ENCODE measurements around the gene GSDMA.

GSDMA gene

GRCh38 chr17:39962642-39963220 is at the start of gene GSDMA:
TSS of gene GSDMA (plus strand) at chr17:39963004. CDS start at chr17:39965688, 2,684 bp downstream.
- no peak for DNase-seq (ENCODE audit: low read depth)

- no peak for DNase-seq (ENCODE audit: low read depth)
Observed at GRCh38 chr17:39913989-39914388, 48.8 kb upstream of the GSDMA start.

DNA sequence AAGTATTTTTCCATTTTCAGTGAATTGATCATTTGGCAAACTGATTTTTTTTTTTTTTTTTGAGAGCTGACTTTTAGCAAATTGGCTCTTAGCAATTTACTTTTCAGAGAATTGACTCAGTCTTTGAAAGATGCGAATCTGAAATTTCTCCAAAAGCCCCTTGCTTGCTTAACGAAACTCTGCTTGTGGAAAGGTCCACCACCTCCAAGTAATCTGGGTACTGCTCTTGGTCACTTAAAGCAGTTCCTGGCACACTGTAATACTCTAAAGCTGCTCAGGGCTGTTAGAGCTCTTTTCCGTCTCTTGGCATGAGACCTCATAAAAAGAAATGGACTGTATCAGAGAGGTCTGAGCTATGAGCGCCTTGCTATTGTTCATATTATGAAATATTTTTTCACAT is 47.2 kb upstream of the GSDMA start:
- DNase-seq (ENCODE audit: low read depth) = no peak

DNA sequence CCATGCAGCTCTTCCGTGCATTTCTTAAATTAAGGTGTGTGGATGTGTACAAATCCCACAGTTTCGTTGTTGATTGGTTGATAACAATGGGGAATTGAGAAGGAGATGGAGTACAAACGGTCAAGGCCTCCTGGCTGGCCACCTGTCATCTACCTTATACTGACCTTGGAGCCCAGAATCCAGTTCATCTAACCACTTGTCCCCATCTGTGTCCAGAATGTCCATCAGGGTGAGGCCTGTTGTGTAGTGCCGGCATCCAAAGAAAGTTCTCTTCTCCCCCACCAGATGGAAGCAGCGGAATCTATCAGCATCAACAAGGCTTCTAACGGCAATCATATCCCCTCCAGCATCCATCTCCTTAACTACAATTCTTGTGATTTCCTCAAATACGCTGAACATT is 45.9 kb upstream of the GSDMA start:
- DNase-seq (ENCODE audit: low read depth) = no peak

- DNase-seq (ENCODE audit: low read depth) = no peak
Observed at GRCh38 chr17:39919087-39919683, 43.6 kb upstream of the GSDMA start.

GRCh38 chr17:39920218-39921210 is 42.3 kb upstream of the GSDMA start:
- peak; percentile 53 for DNase-seq (ENCODE audit: low read depth)

DNA sequence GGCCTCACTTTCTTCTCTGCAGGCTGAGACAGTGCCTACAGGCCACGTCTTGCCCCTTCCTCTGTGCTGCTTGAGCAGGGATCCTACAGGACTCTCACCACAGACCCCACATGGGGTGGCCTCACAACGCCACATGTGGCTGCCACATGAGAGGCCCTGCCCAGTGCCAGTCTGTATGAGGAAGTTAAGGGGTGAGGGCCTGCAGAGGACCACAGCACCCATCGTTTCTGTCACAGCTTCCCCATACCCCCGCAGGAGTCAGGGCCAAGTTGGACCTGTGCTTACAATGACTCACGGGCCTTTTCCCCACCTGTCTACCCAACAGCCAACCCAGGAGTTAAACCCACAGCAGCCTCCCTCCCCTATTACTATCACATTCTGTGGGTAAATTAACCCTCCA is 41.5 kb upstream of the GSDMA start:
- no peak for DNase-seq (ENCODE audit: low read depth)

- no peak for DNase-seq (ENCODE audit: low read depth)
Observed at GRCh38 chr17:39922006-39922405, 40.8 kb upstream of the GSDMA start.

DNA sequence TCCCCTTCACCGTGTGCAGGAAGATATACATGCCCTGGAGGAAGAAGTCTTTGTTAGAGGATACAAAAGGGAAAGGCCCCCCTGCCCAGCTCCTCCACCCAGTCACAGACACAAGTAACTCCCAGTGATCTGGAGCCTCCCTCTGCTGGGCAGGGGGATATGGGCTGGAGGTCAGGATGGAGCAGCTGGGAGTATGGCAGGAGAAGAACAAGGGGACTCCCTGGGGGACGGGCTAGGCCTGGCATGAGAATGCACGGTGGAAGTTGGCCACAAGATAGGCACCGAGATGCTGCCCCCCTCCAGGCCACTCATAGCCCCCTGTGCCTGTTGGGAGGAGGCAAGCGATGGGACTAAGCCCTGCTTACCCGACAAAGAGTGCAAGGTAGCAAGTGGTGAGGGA is 39.6 kb upstream of the GSDMA start:
- no peak for DNase-seq (ENCODE audit: low read depth)

DNA sequence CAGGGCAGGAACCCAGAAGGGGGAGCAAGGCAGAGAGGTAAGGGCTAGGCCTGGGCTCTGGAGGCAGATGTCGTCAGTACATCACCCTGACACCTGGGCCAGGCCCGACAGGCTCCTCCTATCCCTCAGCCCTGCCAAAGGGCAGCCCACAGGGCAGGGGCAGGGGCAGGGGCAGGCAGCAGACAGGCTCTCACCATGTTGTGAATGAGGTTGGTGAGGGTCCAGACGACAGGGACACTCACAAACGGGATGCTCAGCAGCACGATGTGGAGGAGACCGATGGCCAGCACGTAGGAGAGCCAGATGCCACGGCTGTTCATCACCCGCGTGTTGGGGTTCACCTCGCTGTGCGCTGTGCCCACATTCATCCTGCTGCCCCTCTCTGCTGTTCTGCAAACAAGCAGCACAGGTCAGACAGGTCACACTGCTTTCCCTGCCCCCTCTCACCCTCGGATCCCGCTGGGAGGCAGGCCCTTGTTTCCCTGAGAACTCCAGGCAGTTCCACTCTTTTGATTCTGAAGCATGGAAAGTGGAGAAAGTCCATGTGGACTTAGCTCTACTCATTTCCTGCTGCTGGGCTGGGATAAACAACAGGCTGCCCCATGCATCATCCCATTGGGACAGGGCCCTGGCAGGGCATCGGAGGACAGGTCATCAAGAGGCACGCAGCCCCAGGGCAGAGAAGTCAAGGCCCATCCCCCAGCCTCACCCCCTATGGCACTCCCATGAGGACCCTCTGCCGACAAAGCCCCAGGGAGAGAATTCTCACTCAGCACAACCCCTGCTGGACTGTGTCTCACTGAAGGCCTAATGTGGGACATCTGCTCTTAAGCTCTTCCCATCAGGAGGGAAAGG is 38.7 kb upstream of the GSDMA start:
- DNase-seq (ENCODE audit: low read depth) = no peak

DNA sequence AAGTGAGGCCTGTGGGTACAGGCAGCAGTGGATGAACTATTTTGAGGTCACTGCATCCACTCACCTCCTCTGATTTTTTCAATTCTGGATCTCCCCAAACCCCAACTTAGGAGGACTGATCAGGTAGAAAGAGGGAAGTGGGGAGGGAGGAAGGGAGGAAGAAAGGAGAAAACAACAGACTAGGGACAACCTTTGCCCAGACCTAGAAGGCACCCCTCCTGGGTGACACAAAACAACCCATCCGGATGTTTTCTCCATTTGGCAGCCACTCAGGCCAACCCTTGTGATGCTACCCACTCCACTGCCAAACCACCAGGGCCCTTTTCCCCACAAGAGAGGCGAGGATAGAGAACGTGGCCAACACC is 38.1 kb upstream of the GSDMA start:
- no peak for DNase-seq (ENCODE audit: low read depth)

- no peak for DNase-seq (ENCODE audit: low read depth)
Observed at GRCh38 chr17:39925282-39926134, 37.3 kb upstream of the GSDMA start.

- no peak for DNase-seq (ENCODE audit: low read depth)
Observed at GRCh38 chr17:39926135-39926587, 36.6 kb upstream of the GSDMA start.

DNA sequence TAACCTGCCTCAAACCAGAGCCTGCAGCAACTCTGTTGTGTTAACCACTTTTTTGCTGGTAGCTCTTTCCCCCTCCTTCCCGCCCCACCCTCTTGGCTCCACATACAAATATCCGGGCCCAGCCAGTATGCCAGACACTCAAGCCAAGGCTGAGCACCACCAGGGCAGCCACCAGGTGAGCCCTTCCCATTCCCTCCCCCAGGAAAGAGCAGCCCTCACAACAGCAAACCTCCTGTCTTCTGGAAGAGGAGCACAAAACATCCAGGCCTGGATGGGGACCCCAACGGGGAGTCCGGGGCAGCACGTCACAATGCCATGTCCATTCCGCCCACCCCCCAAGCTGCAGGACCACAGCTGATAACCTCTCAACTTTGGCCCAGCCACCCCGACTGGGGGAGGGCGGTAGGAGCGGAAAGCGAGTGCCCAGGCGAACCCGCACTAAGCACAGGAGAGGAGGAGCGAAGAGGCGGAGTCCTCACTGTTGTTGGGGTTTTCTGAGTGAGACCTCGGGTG is 36.2 kb upstream of the GSDMA start:
- DNase-seq (ENCODE audit: low read depth) = peak; percentile 44

DNA sequence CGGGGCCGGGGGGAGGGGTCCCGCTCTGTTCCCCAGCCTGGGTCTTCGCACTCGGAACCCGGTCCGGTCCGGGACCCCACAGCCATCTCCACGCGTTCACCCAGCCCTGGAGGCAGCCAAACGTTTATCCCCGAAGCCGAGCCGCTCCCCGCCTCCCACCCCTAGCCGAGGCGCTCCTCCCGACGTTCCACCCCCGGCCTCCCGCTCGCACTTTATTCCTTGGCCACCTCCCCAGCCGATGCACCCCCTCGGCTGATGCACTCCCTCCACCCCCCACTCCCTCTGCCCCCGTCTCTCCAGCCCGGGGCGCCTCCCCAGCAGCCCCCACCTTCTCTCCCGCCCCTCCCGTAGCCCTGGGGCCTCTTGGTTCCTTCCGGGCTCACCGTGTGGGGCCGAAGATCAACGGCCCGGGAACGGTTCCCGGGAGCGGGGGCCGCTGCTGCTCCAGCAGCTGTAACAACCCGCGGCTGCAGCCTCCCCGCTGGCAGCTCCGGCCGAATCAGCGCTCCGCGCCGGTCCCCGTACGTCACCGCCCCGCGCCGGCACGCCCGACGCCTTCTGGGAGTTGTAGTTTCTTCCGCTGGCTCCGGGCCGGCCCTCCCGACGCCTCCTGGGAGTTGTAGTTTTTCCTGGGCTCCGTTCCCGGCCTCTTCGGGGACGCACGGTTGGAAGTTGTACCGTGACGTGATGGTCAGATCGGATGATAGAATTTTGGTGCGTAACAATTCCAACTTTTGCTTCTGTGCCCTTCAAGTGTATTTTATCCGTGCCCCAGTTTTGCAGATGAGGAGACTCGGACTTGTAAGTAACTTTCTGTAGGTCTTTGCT is 35.5 kb upstream of the GSDMA start, which contains the start of the genes LRRC3C and ORMDL3:
Gene LRRC3C (plus strand): TSS at position 632 of the 828 bp plus-strand sequence. CDS start 13,792 bp downstream, outside the sequence.
Gene ORMDL3 (minus strand): TSS at position 501 of the 828 bp plus-strand sequence. CDS start 3,398 bp downstream, outside the sequence.
- peak; percentile 88 for DNase-seq (ENCODE audit: low read depth)

DNA sequence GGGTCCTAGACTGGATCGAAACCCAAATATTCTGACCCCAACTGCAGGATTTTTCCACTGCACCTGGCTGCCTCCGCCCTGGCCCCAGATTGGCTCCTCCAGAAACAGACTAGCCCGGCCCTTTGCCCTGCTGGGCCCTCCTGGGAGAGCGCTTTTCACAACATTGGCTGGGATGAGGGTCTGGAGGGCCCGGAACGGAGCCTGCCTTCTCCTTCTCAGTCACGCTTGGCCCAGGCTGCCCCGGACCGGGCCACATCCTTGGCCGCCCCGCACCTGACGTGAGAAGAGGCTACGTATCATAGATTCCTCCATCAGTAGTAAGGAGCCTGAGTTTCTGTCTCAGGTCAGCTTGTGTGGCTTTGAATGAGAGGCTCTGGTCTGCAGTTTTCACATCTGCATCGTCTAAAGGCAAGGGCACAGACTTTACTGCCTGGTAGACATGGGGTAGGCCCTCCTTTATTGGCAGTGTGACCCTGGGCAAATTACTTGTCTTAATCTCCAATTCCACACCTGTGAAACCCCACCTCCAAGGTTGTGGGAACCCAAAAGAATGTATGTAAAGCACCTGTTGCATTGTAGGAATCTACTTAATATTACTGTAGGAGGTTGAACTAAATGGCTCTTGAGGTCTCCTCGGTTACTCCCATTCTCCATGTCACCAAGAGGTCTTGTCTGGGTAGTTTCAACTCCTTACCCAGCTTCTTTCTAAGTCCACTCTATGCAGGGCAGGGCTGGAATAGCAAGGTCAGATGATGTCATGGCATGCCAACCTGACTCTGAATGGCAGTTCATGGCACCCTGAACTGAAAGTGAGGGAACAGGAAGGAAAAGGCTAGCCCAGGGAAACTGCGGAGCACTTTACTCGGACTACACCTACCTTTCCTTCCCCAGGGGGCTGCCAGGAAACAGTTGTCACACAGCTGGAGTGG is 34.6 kb upstream of the GSDMA start:
- no peak for DNase-seq (ENCODE audit: low read depth)

GRCh38 chr17:39928858-39929645 is 33.8 kb upstream of the GSDMA start:
- DNase-seq (ENCODE audit: low read depth) = no peak

Measured in activated T-cell treated with anti-CD3 and anti-CD28 coated beads for 24 hours (primary cell).